OCI-M2 (cell line): ENCODE results near the gene QKI.
"Not testable (repeated sequence)": the region's sequence is repeated elsewhere in the genome, so short reads cannot be mapped to it uniquely, and the experiment has no call there.

ENCODE experiments used
- DNase-seq: peaks from one replicate; lab custom pipeline; 2025; ENCODE audit not compliant: unreplicated experiment; lab: John Stamatoyannopoulos, UW

The QKI gene

DNA sequence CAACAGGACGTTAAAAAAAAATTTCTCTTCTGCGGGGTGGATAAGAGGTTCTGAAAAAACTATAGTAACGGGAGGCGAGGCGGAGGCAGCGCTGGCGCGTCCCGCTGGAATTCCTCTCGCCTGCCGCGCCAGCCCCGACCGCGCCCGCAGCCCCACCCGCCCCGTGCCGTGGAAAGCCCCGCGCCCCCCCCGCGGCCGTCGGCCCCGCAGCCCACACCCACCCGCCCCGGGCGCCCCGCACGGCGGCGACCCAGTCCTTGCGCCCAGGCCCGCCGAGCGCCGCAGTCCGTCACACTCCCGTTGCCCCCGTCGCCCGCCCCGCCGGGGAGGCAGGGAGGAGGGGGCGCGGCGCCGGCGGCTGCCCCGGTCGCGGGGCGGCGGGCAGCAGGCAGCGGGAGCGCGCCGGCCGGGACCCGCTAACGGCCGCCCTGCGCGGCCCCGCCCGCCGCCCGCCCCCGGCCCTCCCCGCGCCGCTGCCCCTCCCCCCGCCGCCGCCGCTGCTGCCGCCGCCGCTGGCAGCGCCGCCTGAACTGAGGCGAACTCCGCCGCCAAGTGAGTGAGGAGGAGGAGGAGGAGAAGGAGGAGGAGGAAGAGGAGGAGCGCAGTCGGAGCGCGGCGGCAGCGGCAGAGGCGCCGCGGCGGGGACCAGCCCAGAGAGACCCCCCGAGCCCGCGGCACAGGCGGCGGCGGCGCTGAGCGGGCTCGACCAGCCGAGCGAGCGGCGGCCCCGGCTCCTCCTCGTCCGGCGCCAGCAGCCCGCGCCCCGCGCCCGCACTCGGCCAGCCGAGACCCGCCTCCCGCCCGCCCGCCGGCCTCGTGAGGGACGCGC is at the start of gene QKI:
QKI (plus strand) TSS at position 602 of the 829 bp plus-strand sequence. CDS start 476 bp downstream, outside the sequence.
- no peak for DNase-seq

DNA sequence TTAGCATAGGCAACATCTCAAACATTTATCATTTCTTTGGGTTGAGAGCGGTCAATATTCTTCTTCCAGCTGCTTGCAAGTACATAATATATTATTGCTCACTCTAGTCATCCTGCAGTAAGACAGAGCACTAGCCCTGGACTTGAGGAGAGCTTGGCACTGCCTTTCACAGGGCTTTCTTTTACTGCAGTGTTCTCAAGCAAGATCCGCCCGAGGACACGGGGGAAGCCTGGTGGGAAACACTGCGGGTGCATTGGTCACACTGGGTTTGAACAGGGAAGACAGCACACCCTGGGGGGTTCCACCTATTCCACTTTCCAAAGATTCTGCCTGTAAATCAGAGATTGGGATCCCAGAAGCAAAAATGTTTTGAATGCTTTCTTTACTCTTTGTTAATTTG is 48.2 kb upstream of the QKI start:
- no peak for DNase-seq

DNA sequence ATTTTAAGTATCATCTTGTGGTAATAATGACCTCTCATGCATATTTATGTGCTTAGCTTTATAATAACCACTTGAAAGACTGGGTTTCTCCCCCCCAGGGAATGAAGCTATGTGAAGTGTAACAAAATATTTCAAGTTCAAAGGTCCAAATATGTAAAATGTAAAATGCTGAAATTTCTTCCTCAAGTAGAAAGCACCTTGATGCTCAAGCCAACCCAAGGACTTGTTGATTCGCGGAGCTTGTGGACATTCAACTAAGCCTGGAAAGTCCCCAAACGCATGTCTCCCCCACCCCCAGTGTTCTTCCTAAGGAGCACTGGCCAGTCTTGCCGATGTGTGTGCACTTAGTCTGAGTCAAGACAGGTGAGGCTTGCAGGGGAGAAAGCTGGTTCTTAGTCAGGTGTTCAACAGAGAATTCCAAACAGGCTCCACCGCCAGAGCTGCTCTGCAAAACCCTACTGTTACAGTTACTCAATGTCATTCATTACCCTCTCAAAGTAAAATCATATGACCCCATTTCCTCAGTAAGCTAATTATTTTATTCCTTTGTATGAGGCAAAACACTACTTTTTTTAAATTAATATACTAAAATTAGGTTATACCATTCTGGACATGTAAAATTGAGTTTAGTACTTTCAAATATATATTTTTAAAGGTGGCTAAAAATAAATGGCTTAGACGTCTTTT is 46.9 kb upstream of the QKI start:
- no peak for DNase-seq

GRCh38 chr6:163369141-163369540 is 45.4 kb upstream of the QKI start:
- no peak for DNase-seq

- DNase-seq: no peak
Measured at GRCh38 chr6:163369628-163370365, 44.7 kb upstream of the QKI start.

DNA sequence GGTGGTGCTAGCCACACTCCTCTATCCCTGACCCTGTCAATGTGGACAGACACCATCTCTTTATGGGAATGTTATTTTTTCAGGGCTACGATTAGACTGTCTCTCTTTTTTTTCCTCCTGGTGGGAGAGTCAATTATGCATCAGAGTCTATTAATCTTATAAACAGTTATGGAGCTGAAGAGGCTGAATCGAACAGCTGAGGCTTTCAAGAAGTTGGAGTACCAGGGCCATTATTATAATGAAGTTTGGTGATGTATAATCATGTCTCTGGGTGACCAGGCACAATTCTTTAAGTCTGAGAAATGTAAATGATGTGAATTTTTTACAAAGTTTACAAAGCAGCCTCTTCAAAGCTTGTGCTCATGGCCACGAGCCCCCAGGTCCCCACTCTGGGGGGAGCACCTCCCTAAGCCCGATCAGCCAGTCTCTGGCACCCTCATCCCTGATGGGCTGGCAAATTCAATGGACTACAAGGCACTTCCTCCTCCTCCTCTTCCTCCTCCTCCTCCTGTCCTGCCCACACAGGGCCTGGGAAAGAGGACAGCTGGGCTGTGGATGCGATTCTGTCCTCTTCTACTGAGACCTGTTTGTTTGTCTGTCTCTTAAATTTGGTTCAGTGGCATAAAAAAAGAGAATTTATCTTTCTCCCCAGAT is 43.9 kb upstream of the QKI start:
- no peak for DNase-seq

DNA sequence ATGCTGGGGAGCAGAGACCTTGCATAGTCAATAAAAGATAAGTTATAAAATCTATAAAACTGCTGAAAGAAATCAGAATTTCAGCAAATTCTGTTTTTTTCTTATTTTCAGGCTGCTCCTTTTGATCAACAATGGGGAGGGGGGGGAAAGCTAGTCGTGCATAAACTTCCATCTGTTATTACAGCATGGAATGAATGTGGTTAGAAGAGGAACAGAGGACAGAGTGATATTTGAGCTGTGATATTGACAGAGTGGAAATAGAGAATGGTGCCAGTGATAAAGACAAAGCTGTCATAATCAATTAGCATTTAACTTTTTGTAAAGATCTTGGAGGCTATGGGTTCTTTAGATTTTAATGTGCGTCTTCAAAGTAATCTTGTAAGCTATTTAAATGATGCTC is 43.4 kb upstream of the QKI start:
- DNase-seq: no peak

DNA sequence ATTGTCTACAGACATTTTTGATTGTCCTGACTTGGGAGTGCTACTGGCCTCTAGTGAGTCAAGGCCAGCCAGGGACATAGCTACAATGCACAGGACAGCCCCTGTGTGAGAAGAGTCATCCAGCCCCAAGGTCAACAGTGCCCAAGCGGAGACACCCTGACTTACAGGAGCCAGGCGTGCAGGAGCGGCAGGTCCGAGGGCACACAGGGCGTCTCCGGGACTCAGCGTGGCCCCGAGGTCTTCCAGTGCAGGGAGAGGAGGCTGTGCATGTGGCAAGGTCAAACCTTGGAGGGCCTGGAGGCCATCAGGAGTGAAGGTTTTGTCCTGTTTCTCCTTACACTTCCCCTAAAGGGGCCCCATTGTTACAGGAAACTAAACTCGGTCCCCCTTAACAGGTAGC is 41.3 kb upstream of the QKI start:
- DNase-seq: no peak

- no peak for DNase-seq
Measured at GRCh38 chr6:163375361-163375760, 39.2 kb upstream of the QKI start.

GRCh38 chr6:163376187-163376586 is 38.3 kb upstream of the QKI start:
- DNase-seq: no peak

DNA sequence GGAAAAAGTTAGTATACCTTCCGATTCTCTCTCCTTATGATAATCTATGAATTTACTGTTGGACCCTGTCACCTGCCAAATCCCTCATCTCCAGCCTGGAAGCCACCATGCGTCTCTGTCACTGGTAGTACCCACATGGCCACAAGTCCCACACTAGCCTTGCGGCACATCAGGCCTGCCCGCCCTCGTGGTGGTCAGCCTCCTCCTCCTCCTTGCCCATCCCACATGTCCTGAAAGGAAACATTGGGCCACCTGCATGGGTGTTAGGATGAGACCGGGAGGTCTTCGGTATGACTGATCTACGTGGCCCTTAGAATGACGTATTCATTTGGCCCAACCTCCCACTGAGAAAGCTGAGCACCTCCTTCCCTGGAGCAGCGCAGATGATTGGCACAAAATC is 37.0 kb upstream of the QKI start:
- no peak for DNase-seq

DNA sequence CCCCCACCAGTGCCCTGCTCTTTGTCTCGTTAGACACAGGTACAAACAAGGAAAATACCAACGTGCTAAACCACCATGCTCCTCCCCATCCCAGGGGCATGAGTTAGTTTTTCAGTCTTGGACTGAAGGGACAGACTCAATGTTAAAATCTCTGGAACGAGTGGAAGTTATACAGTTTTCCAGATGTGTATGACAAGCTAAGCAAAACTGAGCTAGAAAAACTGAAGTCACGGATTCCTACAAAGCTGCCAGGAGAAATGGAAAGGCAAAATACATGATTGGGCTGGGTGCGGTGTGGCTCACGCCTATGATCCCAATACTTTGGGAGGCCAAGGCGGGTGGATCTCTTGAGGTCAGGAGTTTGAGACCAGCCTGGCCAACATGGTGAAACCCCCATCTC is 34.3 kb upstream of the QKI start:
- no peak for DNase-seq

- DNase-seq: no peak
Measured at GRCh38 chr6:163381118-163381756, 33.3 kb upstream of the QKI start.

DNA sequence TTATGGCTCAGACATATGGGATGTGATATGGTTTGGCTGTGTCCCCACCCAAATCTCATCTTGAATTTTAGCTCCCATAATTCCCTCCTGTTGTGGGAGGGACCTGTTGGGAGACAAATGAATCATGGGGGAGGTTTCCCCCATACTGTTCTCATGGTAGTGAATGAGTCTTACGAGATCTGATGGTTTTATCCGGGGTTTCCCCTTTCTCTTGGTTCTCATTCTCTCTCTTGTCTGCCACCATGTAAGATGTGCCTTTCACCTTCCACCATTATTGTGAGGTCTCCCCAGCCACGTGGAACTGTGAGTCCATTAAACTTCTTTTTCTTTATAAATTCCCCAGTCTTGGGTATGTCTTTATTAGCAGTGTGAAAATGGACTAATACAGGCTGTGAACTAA is 31.1 kb upstream of the QKI start:
- DNase-seq: not testable (repeated sequence)

- no peak for DNase-seq
Measured at GRCh38 chr6:163383912-163384311, 30.6 kb upstream of the QKI start.

GRCh38 chr6:163384510-163384909 is 30.0 kb upstream of the QKI start:
- no peak for DNase-seq

GRCh38 chr6:163385503-163385902 is 29.0 kb upstream of the QKI start:
- DNase-seq: not testable (repeated sequence)

DNA sequence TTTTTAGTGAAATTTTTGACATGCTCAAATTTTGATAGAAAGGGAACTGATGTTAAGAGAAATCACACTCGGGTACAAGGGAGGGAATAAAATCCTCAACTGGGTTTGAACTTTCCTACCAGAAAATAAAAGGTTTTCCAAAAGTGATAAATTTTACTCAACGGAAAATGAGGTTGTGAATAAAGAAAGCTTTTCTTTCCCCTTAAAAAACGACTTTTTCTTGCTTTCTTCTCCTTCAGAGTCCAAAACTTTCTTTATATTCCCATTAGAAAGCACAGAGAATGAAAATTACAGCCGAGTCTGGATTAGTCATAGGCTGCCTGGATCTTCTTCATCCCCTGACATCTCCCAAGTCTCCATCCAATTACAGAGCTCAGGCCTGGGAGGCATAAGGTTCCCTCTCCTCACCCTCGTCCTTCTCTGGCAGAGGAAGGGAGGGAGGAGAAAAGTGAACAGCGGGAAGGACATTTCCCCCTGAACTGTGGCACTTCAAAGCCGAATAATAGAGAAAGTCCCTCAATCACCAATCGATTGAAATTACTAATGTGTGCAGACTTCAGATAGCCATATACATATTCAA is 28.1 kb upstream of the QKI start:
- DNase-seq: no peak

GRCh38 chr6:163387317-163387716 is 27.2 kb upstream of the QKI start:
- no peak for DNase-seq

DNA sequence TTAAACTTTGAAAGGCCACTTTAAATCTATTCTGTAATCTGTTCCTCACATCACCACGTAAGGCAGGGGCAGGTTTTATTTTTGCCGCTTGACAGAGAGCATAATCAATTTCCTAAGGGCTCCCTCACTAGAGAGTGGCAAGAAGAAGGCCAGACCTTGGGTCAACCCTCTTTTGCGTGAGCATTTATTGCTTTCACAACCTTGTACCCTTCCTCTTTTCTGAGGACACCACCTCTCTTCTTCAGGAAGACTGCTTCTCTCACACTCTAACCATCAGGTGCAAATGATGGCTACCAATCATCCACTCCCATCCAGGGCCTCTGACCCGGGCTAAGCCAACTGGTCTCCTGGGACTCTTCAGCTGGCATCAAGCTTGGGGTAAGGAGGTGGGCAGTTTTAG is 25.2 kb upstream of the QKI start:
- no peak for DNase-seq
